Activated B cell treated with CpG ODN at 0.5 μM for 24 hours (primary cell): Measurements from ENCODE around the gene WWOX. TPM values are rescaled to one million over a fixed set of nuclear protein-coding genes. Genes with fewer than 3 reads are reported as not detected.
A peak's percentile ranks its signal among the peaks of the same experiment; 100 is the strongest.

Experiments
- ATAC-seq: fragments of 200-7000 bp; cut with Tn5 transposase; one replicate; pipeline ENCODE4 v1.10.0; 2021; ENCODE audit warnings: low read depth, mild to moderate bottlenecking, moderate library complexity
- CTCF ChIA-PET: fragments of 350-600 bp; sonication (Branson Sonifier 250); formaldehyde crosslinking; loops from one replicate; lab custom pipeline; 2021; ENCODE audit warnings: antibody characterized with exemption; lab: Charles Lee
- POLR2A ChIA-PET: fragments of 350-600 bp; sonication (Branson Sonifier 250); formaldehyde crosslinking; loops from one replicate; lab custom pipeline; 2021; ENCODE audit warnings: antibody characterized with exemption; lab: Charles Lee
- DNase-seq: peaks from one replicate; pipeline ENCODE4 v3.0.0; 2022
- H3K27ac Mint-ChIP-seq: one replicate; pipeline ENCODE4 v1.8.0; 2020; ENCODE audit warnings: mixed read lengths
- H3K27me3 Mint-ChIP-seq: one replicate; pipeline ENCODE4 v1.8.0; 2021; ENCODE audit warnings: mixed read lengths
- H3K36me3 Mint-ChIP-seq: one replicate; pipeline ENCODE4 v1.8.0; 2021; ENCODE audit warnings: low read depth, mixed read lengths
- H3K4me1 Mint-ChIP-seq: one replicate; pipeline ENCODE4 v1.8.0; 2021; ENCODE audit warnings: mixed read lengths
- H3K4me3 Mint-ChIP-seq: one replicate; pipeline ENCODE4 v1.8.0; 2020; ENCODE audit warnings: mild to moderate bottlenecking, mixed read lengths
- H3K9me3 Mint-ChIP-seq: one replicate; pipeline ENCODE4 v1.8.0; 2020; ENCODE audit warnings: mixed read lengths
- intact Hi-C: fragments of 100-400 bp; cut with micrococcal nuclease; formaldehyde crosslinking; loops from one replicate; pipeline ENCODE4 v1.15.1; 2024
- total RNA-seq: library from RNA; stranded (reverse); gene quantifications from 2 replicates; pipeline ENCODE4 v1.2.3, GENCODE V29; 2022
- TF ChIP-seq, protein P1 (sequence below): fragments of 200-600 bp; IDR thresholded peaks from one replicate; pipeline ENCODE4 v1.8.0; 2022; ENCODE audit warnings: antibody characterized with exemption, mild to moderate bottlenecking

The WWOX gene
- total RNA-seq, 1 donor from 2014 or later: 22.6 TPM

- Mint-ChIP-seq H3K36me3 (no peaks in the 10 kb centered on the region), H3K27me3 (no peaks in the 10 kb centered on the region), H3K9me3 (peaks cover 11% of the 10 kb centered on the region), H3K4me3 (no peak overlapping the region), H3K4me1 (peaks cover 8% of the 10 kb centered on the region), H3K27ac (no peak overlapping the region)
- ATAC-seq (no peak), DNase-seq (no peak)
- intact Hi-C loops: no loop called here
- TF ChIP-seq, protein P1, sequence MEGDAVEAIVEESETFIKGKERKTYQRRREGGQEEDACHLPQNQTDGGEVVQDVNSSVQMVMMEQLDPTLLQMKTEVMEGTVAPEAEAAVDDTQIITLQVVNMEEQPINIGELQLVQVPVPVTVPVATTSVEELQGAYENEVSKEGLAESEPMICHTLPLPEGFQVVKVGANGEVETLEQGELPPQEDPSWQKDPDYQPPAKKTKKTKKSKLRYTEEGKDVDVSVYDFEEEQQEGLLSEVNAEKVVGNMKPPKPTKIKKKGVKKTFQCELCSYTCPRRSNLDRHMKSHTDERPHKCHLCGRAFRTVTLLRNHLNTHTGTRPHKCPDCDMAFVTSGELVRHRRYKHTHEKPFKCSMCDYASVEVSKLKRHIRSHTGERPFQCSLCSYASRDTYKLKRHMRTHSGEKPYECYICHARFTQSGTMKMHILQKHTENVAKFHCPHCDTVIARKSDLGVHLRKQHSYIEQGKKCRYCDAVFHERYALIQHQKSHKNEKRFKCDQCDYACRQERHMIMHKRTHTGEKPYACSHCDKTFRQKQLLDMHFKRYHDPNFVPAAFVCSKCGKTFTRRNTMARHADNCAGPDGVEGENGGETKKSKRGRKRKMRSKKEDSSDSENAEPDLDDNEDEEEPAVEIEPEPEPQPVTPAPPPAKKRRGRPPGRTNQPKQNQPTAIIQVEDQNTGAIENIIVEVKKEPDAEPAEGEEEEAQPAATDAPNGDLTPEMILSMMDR: no peak
- ChIA-PET CTCF (no interaction called here), POLR2A (no interaction called here)
Observed at GRCh38 chr16:79171931-79172705, 1072.7 kb downstream of the WWOX start.

GRCh38 chr16:79172976-79173500, 1073.6 kb downstream of the WWOX start:
- Mint-ChIP-seq H3K4me1 (peaks cover 12% of the 10 kb centered on the region), H3K36me3 (no peaks in the 10 kb centered on the region), H3K9me3 (peaks cover 4% of the 10 kb centered on the region), H3K27ac (no peak overlapping the region), H3K27me3 (no peaks in the 10 kb centered on the region), H3K4me3 (no peak overlapping the region)
- TF ChIP-seq, protein P1: no peak
- POLR2A ChIA-PET: no interaction called here
- CTCF ChIA-PET: no interaction called here
- intact Hi-C loops: no loop called here
- no peak for ATAC-seq
- no peak for DNase-seq

DNA sequence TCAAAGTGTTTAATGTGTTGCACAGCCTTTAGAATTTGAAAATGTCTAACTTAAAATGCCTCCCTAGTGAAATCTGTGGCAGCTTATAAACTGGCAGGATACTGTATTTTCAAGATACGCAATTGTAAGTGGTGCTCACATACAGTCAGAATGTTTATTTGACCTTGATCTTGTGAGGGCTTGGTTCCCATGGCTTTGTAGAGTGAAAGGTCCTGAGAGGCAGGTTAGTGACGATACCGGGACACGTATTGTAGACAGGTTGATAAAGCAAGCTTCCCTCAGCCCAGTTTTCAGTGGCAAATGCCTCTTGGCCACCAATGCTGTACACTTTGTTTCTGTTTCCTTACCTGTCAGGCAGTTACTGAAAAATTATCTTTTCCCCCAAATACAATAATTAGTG, 1074.5 kb downstream of the WWOX start:
- Mint-ChIP-seq H3K36me3 (no peaks in the 10 kb centered on the region), H3K9me3 (peaks cover 2% of the 10 kb centered on the region), H3K27me3 (no peaks in the 10 kb centered on the region), H3K27ac (no peak overlapping the region), H3K4me3 (no peak overlapping the region), H3K4me1 (peaks cover 12% of the 10 kb centered on the region)
- CTCF ChIA-PET: no interaction called here
- POLR2A ChIA-PET: no interaction called here
- TF ChIP-seq, protein P1: no peak
- no peak for DNase-seq
- ATAC-seq: no peak
- intact Hi-C loops: no loop called here

GRCh38 chr16:79175286-79176057, 1076.0 kb downstream of the WWOX start:
- H3K4me3 Mint-ChIP-seq: no peak overlapping the region
- peaks cover 12% of the 10 kb centered on the region for H3K27me3 Mint-ChIP-seq
- TF ChIP-seq, protein P1: no peak
- POLR2A ChIA-PET: interaction anchor here (0.5 kb wide), 1 partner anchor 128 kb away, joined by 3 read pairs; no protein-coding TSS in a partner anchor
- intact Hi-C loops: loop anchor here (5.0 kb wide), 1 partner anchor 92 kb away; no protein-coding TSS in a partner anchor
- no peak overlapping the region for H3K27ac Mint-ChIP-seq
- H3K4me1 Mint-ChIP-seq: peaks cover 12% of the 10 kb centered on the region
- ATAC-seq (no peak), DNase-seq (no peak)
- no peaks in the 10 kb centered on the region for H3K36me3 Mint-ChIP-seq
- H3K9me3 Mint-ChIP-seq: peaks cover 4% of the 10 kb centered on the region
- CTCF ChIA-PET: interaction anchor here (0.6 kb wide), 1 partner anchor 272 kb away, joined by 3 read pairs; no protein-coding TSS in a partner anchor

DNA sequence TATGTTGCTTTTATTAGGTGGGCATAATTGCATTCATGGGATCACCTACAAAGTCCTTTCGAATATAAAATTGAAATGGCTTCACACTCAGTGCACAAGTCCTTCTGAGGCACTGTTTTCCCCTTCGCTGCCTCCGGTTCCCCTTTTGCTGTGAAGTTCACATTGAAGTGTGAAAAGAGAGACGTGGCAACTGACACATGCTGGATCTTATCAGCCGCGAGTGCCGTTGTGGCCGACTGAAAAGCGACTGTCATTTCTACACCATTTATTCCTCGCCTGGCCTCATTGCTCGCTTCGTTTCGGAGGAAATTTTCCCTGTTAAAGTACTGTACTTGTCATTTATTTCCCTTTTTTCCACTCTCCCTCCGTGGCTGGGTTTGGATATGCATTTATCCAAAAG, 1077.6 kb downstream of the WWOX start:
- peaks cover 4% of the 10 kb centered on the region for H3K9me3 Mint-ChIP-seq
- H3K4me3 Mint-ChIP-seq: no peak overlapping the region
- ChIA-PET POLR2A (no interaction called here), CTCF (no interaction called here)
- no peak overlapping the region for H3K27ac Mint-ChIP-seq
- intact Hi-C loops: loop anchor here (5.0 kb wide), 1 partner anchor 90 kb away; no protein-coding TSS in a partner anchor
- peak; percentile 57 for ATAC-seq
- no peak for DNase-seq
- peaks cover 12% of the 10 kb centered on the region for H3K4me1 Mint-ChIP-seq
- H3K36me3 Mint-ChIP-seq: no peaks in the 10 kb centered on the region
- TF ChIP-seq, protein P1: no peak
- H3K27me3 Mint-ChIP-seq: peaks cover 14% of the 10 kb centered on the region
